ENCODE results near the gene SWT1. TPM values are rescaled to one million over a fixed set of nuclear protein-coding genes. Genes with fewer than 3 reads are reported as not detected.

SWT1 gene
- total and polyA plus RNA-seq, 9 of the 15 experiments (the other 6 are each of a cell fraction or from before 2014, with no cell fraction given) = 1.5 to 3.4 (median 2.3) TPM

DNA sequence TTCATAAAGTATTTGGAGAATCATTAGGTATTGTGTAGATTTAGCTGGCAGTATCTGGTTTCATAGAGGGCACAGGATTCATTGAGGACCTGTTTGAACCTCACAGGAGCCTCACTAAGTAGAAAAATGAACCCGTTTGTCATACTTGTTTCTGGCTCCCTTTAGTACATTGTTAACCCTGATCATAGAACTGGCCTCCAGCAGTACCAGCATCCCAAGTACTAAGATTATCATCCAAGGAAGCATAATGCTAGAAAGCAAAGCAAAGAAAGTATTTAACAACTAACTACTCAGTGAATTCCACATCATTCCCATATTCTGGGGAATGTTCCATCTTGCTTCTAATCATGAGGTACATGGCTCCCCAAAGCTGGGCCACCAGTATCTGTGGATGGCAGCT is 105.2 kb downstream of the SWT1 start (continued):
- TF ChIP-seq, protein P1, sequence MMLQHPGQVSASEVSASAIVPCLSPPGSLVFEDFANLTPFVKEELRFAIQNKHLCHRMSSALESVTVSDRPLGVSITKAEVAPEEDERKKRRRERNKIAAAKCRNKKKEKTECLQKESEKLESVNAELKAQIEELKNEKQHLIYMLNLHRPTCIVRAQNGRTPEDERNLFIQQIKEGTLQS (IDR thresholded peaks at IDR 0.05) = no peak
- TF ChIP-seq, protein P1 (CRISPR knock-in tag; conservative IDR thresholded peaks at IDR 0.05) = no peak
- TF ChIP-seq, protein P2, sequence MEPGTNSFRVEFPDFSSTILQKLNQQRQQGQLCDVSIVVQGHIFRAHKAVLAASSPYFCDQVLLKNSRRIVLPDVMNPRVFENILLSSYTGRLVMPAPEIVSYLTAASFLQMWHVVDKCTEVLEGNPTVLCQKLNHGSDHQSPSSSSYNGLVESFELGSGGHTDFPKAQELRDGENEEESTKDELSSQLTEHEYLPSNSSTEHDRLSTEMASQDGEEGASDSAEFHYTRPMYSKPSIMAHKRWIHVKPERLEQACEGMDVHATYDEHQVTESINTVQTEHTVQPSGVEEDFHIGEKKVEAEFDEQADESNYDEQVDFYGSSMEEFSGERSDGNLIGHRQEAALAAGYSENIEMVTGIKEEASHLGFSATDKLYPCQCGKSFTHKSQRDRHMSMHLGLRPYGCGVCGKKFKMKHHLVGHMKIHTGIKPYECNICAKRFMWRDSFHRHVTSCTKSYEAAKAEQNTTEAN (CRISPR knock-in tag; IDR thresholded peaks at IDR 0.05) = no peak
- TF ChIP-seq OTX1 (CRISPR knock-in tag; IDR thresholded peaks at IDR 0.05) (no peak), ZNF274 (IDR thresholded peaks at IDR 0.05; ENCODE audit: borderline replicate concordance, low read depth, low read length) (no peak)

DNA sequence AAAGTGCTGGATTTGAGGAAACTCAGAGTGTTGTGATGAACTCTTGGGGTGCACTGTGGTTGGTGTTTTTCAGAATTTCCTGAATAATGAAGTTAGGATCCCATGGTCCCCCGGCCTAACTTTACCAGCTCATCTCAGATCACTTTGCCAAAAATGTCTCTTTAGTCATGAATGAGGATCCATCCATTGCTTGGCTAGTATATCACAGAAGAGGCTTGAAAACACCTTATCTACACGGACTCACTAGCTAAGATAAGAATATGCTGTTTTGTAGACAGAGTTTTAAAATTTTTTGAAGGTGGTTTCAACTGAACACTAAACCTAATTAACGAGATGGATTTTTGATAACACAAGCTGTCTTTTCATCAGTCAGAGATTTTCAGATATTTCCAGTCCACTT is 106.3 kb downstream of the SWT1 start:
- H3K27ac ChIP-seq (ENCODE audit: extremely low read depth, low read depth, low read length) = peak overlapping the region; percentile 9; the same call in 1 of the 3 replicates
- H3K79me2 ChIP-seq (ENCODE audit: control insufficient read depth, insufficient read depth, low read length) = no peaks in the 10 kb centered on the region
- TF ChIP-seq, protein P3, sequence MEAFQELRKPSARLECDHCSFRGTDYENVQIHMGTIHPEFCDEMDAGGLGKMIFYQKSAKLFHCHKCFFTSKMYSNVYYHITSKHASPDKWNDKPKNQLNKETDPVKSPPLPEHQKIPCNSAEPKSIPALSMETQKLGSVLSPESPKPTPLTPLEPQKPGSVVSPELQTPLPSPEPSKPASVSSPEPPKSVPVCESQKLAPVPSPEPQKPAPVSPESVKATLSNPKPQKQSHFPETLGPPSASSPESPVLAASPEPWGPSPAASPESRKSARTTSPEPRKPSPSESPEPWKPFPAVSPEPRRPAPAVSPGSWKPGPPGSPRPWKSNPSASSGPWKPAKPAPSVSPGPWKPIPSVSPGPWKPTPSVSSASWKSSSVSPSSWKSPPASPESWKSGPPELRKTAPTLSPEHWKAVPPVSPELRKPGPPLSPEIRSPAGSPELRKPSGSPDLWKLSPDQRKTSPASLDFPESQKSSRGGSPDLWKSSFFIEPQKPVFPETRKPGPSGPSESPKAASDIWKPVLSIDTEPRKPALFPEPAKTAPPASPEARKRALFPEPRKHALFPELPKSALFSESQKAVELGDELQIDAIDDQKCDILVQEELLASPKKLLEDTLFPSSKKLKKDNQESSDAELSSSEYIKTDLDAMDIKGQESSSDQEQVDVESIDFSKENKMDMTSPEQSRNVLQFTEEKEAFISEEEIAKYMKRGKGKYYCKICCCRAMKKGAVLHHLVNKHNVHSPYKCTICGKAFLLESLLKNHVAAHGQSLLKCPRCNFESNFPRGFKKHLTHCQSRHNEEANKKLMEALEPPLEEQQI (IDR thresholded peaks at IDR 0.05) = peak; percentile 7; the same call in 1 of the 2 replicates
- no peak for TF ChIP-seq RBM34 (IDR thresholded peaks at IDR 0.05; ENCODE audit: borderline replicate concordance, insufficient read depth, low read length)
- TF ChIP-seq HLTF (IDR thresholded peaks at IDR 0.05) = no peak
- TF ChIP-seq RCOR1 (IDR thresholded peaks at IDR 0.05; ENCODE audit: borderline replicate concordance in 1 of 2, low read depth in 2 of 2, low read length in 2 of 2) = peak in 1 of 2 experiments; percentile 13; a peak in 1 of 4 replicates
- TF ChIP-seq NR4A1 (CRISPR knock-in tag; IDR thresholded peaks at IDR 0.05) = no peak
- no peak for TF ChIP-seq NR4A1 (tag; IDR thresholded peaks at IDR 0.05)
- TF ChIP-seq, protein P4, sequence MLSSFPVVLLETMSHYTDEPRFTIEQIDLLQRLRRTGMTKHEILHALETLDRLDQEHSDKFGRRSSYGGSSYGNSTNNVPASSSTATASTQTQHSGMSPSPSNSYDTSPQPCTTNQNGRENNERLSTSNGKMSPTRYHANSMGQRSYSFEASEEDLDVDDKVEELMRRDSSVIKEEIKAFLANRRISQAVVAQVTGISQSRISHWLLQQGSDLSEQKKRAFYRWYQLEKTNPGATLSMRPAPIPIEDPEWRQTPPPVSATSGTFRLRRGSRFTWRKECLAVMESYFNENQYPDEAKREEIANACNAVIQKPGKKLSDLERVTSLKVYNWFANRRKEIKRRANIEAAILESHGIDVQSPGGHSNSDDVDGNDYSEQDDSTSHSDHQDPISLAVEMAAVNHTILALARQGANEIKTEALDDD (IDR thresholded peaks at IDR 0.05) = peak; percentile 63; the same call in 1 of the 2 replicates
- no TSS peak for BruUV-seq (replicated peaks)
- no peak for DNase-seq (ENCODE audit: extremely low read depth in 1 of 4, low spot score in 3 of 4)
- CTCF ChIA-PET (ENCODE audit: low intra/inter-chr PET ratio) = no interaction called here
- H2AFZ ChIP-seq (ENCODE audit: low read depth, low read length) = peak overlapping the region; percentile 10; the same call in 1 of the 2 replicates
- H3K4me2 ChIP-seq (ENCODE audit: insufficient read depth, low read length) = no peak overlapping the region
- FAIRE-seq = no peak
- no peaks in the 10 kb centered on the region for H3K27me3 ChIP-seq (ENCODE audit: control insufficient read depth in 2 of 2, insufficient read depth in 2 of 2, low read length in 2 of 2)
- in situ Hi-C loops (cut with MboI) (no loop called here), intact Hi-C loops (cut with micrococcal nuclease) (no loop called here)
- H3K9ac ChIP-seq (ENCODE audit: insufficient read depth in 1 of 2, low read depth in 2 of 2, low read length in 2 of 2) = no peak overlapping the region
- H3K9me3 ChIP-seq (replicated peaks; ENCODE audit: control insufficient read depth, insufficient read depth, low read depth, low read length) = peaks cover 5% of the 10 kb centered on the region; the same call in 1 of the 2 replicates
- POLR2A ChIA-PET = interaction anchor here (0.9 to 1.6 kb wide), 4 partner anchors 8 to 24 kb away, joined by 3 to 6 read pairs (median 4); no protein-coding TSS in a partner anchor
- H3K36me3 ChIP-seq (ENCODE audit: control insufficient read depth, insufficient read depth, low read length) = no peaks in the 10 kb centered on the region
- 4% methylated on average over 3 of the region's 3 CpGs for WGBS (ENCODE audit: insufficient coverage, low coverage, missing lambda C conversion rate)
- no peak overlapping the region for H3K4me3 ChIP-seq
- H3K4me1 ChIP-seq (replicated peaks in 1 of 2; ENCODE audit: control insufficient read depth in 2 of 2, insufficient read depth in 2 of 2, low read length in 2 of 2) = peaks cover 2 to 32% of the 10 kb centered on the region in 2 experiments; a peak in 4 of 5 replicates
- ATAC-seq = peak; percentile 57
- no peaks in the 10 kb centered on the region for H4K20me1 ChIP-seq (replicated peaks; ENCODE audit: control insufficient read depth, insufficient read depth, low read length)
- no peaks in the 10 kb centered on the region for H3K9me1 ChIP-seq (ENCODE audit: control insufficient read depth, insufficient read depth, low read length)
